K562 (cell line): ENCODE results near the gene TMIGD1. TPM values are rescaled to one million over a fixed set of nuclear protein-coding genes. Genes with fewer than 3 reads are reported as not detected.
A peak's percentile ranks its signal among the peaks of the same experiment; 100 is the strongest.

Experiments used
- ATAC-seq: fragments of 200-7000 bp; cut with Tn5 transposase; 3 replicates; pipeline ENCODE4 v1.9.1; 2020; ENCODE audit warnings: moderate library complexity
- BruUV-seq: library from RNA; stranded (reverse); fragments of 400-500 nt; replicated peaks from 2 replicates; lab custom pipeline; 2021; lab: Mats Ljungman, UMichigan
- CTCF ChIA-PET: fragments of 300-600 bp; formaldehyde crosslinking; extraction: SDS; loops from one replicate; lab custom pipeline; 2021; ENCODE audit warnings: low intra/inter-chr PET ratio; lab: Yijun Ruan, JAX
- POLR2A ChIA-PET: fragments of 300-600, 350-650 bp; sonication (Branson Sonifier 250); formaldehyde crosslinking; extraction: SDS; loops from one replicate; lab custom pipeline; 2021; ENCODE audit warnings: antibody characterized with exemption, inconsistent platforms; lab: Yijun Ruan, JAX
- DNase-seq, 4 experiments: peaks; one replicate each; pipeline versions ENCODE4 v3.0.0 to v3.0.0-alpha.2; 2011 to 2018; ENCODE audit warnings: low spot score in 3 of 4, mixed read lengths in 3 of 4; ENCODE audit errors: extremely low read depth in 1 of 4
- FAIRE-seq: peaks from 2 replicates; lab custom pipeline; 2011; peaks lifted over from hg19 to GRCh38; lab: Jason Lieb, UNC
- H2AFZ ChIP-seq: 2 replicates; pipeline ENCODE4 v1.6.0; 2011; ENCODE audit warnings: low read depth, low read length, control low read depth, inconsistent platforms
- H3K27ac ChIP-seq: fragments of 200-600 bp; 3 replicates; pipeline ENCODE4 v1.8.0; 2011; ENCODE audit warnings: low read depth, mild to moderate bottlenecking, control low read depth, inconsistent platforms, low read length, moderate library complexity, mixed read lengths; ENCODE audit errors: extremely low read depth
- H3K27me3 ChIP-seq, 2 experiments: fragments of 300-600 bp in 1 of 2; 2 replicates in 1 of 2; 3 replicates in 1 of 2; pipeline versions ENCODE4 v1.6.0 to v1.8.0; 2011; ENCODE audit warnings: inconsistent platforms in 2 of 2, low read length in 2 of 2, mild to moderate bottlenecking in 1 of 2, mixed read lengths in 1 of 2, moderate library complexity in 1 of 2; ENCODE audit not compliant: control insufficient read depth in 2 of 2, insufficient read depth in 2 of 2
- H3K36me3 ChIP-seq: fragments of 300-600 bp; 3 replicates; pipeline ENCODE4 v1.8.0; 2011; ENCODE audit warnings: mild to moderate bottlenecking, low read length, inconsistent platforms; ENCODE audit not compliant: control insufficient read depth, insufficient read depth
- H3K4me1 ChIP-seq, 2 experiments: fragments of 200-600 bp in 1 of 2; replicated peaks in 1 of 2; 2 replicates in 1 of 2; 3 replicates in 1 of 2; pipeline versions ENCODE4 v1.5.1 to v1.8.0; 2011; ENCODE audit warnings: inconsistent platforms in 2 of 2, low read length in 2 of 2, mild to moderate bottlenecking in 1 of 2, mixed read lengths in 1 of 2, moderate library complexity in 1 of 2; ENCODE audit not compliant: control insufficient read depth in 2 of 2, insufficient read depth in 2 of 2
- H3K4me2 ChIP-seq: 2 replicates; pipeline ENCODE4 v1.6.1; 2011; ENCODE audit warnings: low read length, control low read depth, inconsistent platforms, mixed read lengths; ENCODE audit not compliant: insufficient read depth
- H3K4me3 ChIP-seq: fragments of 200-600 bp; sonication (generic), shearing (Covaris generic); 2 replicates; pipeline ENCODE4 v1.5.1; 2016; ENCODE audit warnings: control low read depth, inconsistent platforms
- H3K79me2 ChIP-seq: fragments of 200-600 bp; 3 replicates; pipeline ENCODE4 v1.8.0; 2011; ENCODE audit warnings: low read length, inconsistent platforms; ENCODE audit not compliant: control insufficient read depth, insufficient read depth
- H3K9ac ChIP-seq, 2 experiments: 2 replicates each; pipeline versions ENCODE4 v1.6.0 to v1.6.1; 2011; ENCODE audit warnings: low read depth in 2 of 2, low read length in 2 of 2, control low read depth in 1 of 2, inconsistent platforms in 1 of 2, mild to moderate bottlenecking in 1 of 2, mixed read lengths in 1 of 2; ENCODE audit not compliant: insufficient read depth in 1 of 2
- H3K9me1 ChIP-seq: one replicate; pipeline ENCODE4 v1.6.0; 2011; ENCODE audit warnings: inconsistent platforms, mild to moderate bottlenecking, low read length, moderate library complexity; ENCODE audit not compliant: control insufficient read depth, insufficient read depth
- H3K9me3 ChIP-seq: replicated peaks from 2 replicates; pipeline ENCODE4 v1.5.1; 2011; ENCODE audit warnings: low read depth, low read length, inconsistent platforms; ENCODE audit not compliant: control insufficient read depth, insufficient read depth
- H4K20me1 ChIP-seq: replicated peaks from 2 replicates; pipeline ENCODE4 v1.6.1; 2011; ENCODE audit warnings: low read length, inconsistent platforms, mixed read lengths; ENCODE audit not compliant: control insufficient read depth, insufficient read depth
- CEBPB ChIP-seq: fragments of 450-650 bp; IDR thresholded peaks from 2 replicates; pipeline ENCODE4 v1.6.1; 2016; ENCODE audit warnings: missing genetic modification characterization, missing compliant biosample characterization
- CEBPG ChIP-seq, 3 experiments: fragments of 200-800 bp in 1 of 3; sonication (Bioruptor generic) in 1 of 3; sonication (generic) in 1 of 3; formaldehyde crosslinking in 1 of 3; IDR thresholded peaks in 2 of 3; conservative IDR thresholded peaks in 1 of 3; 2 replicates each; pipeline versions ENCODE4 v1.6.1 to v1.8.0; 2016 to 2022; ENCODE audit warnings: missing compliant biosample characterization in 2 of 3, missing genetic modification characterization in 2 of 3, mild to moderate bottlenecking in 1 of 3, missing genetic modification reagents in 1 of 3
- GABPA ChIP-seq: fragments of 200-800 bp; sonication (Bioruptor generic); conservative IDR thresholded peaks from 2 replicates; pipeline ENCODE4 v1.6.1; 2016; ENCODE audit warnings: low read depth, missing genetic modification characterization, missing compliant biosample characterization
- MTA3 ChIP-seq: fragments of 450-650 bp; formaldehyde crosslinking; IDR thresholded peaks from 2 replicates; pipeline ENCODE4 v1.6.1; 2017; ENCODE audit warnings: mild to moderate bottlenecking, borderline replicate concordance
- OTX1 ChIP-seq: fragments of 450-650 bp; formaldehyde crosslinking; IDR thresholded peaks from 2 replicates; pipeline ENCODE4 v1.4.0; 2022; ENCODE audit warnings: mild to moderate bottlenecking
- RBM17 ChIP-seq: fragments of 200-400 bp; formaldehyde crosslinking; IDR thresholded peaks from 2 replicates; pipeline ENCODE4 v1.6.1; 2017; ENCODE audit warnings: low read depth, mild to moderate bottlenecking, low read length, borderline replicate concordance
- RBM25 ChIP-seq: fragments of 200-400 bp; formaldehyde crosslinking; IDR thresholded peaks from 2 replicates; pipeline ENCODE4 v1.6.1; 2018; ENCODE audit warnings: low read length, low read depth, moderate library complexity; ENCODE audit not compliant: severe bottlenecking
- TRIM24 ChIP-seq, 2 experiments: fragments of 450-650 bp; IDR thresholded peaks; 2 replicates each; pipeline ENCODE4 v1.6.1; 2016
- WHSC1 ChIP-seq: IDR thresholded peaks from one replicate; pipeline ENCODE4 v1.6.1; 2012; ENCODE audit warnings: low read length, control low read depth, inconsistent platforms
- XRCC3 ChIP-seq: fragments of 450-650 bp; IDR thresholded peaks from 2 replicates; pipeline ENCODE4 v1.6.1; 2017; ENCODE audit warnings: mild to moderate bottlenecking, moderate library complexity
- ZFP36 ChIP-seq: fragments of 150-350 bp; IDR thresholded peaks from 2 replicates; pipeline ENCODE4 v1.6.1; 2018; ENCODE audit warnings: low read length, low read depth; ENCODE audit not compliant: partially characterized antibody
- ZNF384 ChIP-seq: IDR thresholded peaks from 2 replicates; pipeline ENCODE4 v1.6.1; 2012; ENCODE audit warnings: low read depth, low read length, improper control_type of control experiment
- WGBS: fragments of 100-300 bp; shearing (Covaris generic); methylation state at CpG from one replicate; pipeline ENCODE4 v1.1.6; 2016; ENCODE audit warnings: low coverage, mixed read lengths; ENCODE audit not compliant: insufficient coverage; ENCODE audit errors: missing lambda C conversion rate; 5-methylcytosine and 5-hydroxymethylcytosine counted together
- in situ Hi-C: fragments of 300-500 bp; cut with MboI; formaldehyde crosslinking; loops from 4 replicates; pipeline ENCODE4 v1.15.0; 2018; ENCODE audit warnings: inconsistent platforms, mixed read lengths
- intact Hi-C: fragments of 100-400 bp; cut with micrococcal nuclease; formaldehyde crosslinking; loops from 2 replicates; pipeline ENCODE4 v1.14.2; 2022
- polyA plus RNA-seq, 8 experiments: library from polyadenylated mRNA; depleted of rRNA in 4 of 8; stranded (reverse) in 5 of 8; unstranded in 3 of 8; fragments of >200 nt; fragmentation: Nextera tagmentation in 2 of 8; fragmentation: Illumina TruSeq in 1 of 8; extraction: Ambion mirVana in 2 of 8; extraction: Trizol in 1 of 8; gene quantifications; 2 replicates each; pipeline versions ENCODE4 v1.2.1 to v1.2.3, GENCODE V29; 2011 to 2014; ENCODE audit warnings: inconsistent platforms in 1 of 8, missing spikeins in 1 of 8
- total RNA-seq, 7 experiments: library from RNA; depleted of rRNA in 6 of 7; stranded (reverse); fragments of >200 nt in 6 of 7; fragmentation: Illumina TruSeq in 2 of 7; extraction: Trizol in 2 of 7; gene quantifications; 2 replicates each; pipeline versions ENCODE4 v1.2.1 to v1.2.3, GENCODE V29; 2011 to 2021; ENCODE audit warnings: low replicate concordance in 1 of 7
- TF ChIP-seq, protein P1 (sequence below), 2 experiments: fragments of 450-650 bp in 1 of 2; sonication (generic) in 1 of 2; formaldehyde crosslinking in 1 of 2; IDR thresholded peaks; 2 replicates each; pipeline versions ENCODE4 v1.7.1 to v1.9.0; 2016 to 2022; ENCODE audit warnings: inconsistent platforms in 1 of 2, mild to moderate bottlenecking in 1 of 2, missing genetic modification reagents in 1 of 2

TMIGD1 gene
- total and polyA plus RNA-seq, 9 of the 15 experiments (the other 6 are each of a cell fraction or from before 2014, with no cell fraction given) = not detected

GRCh38 chr17:30351735-30352134, 17.9 kb upstream of the TMIGD1 start:
- no peaks in the 10 kb centered on the region for H3K27me3 ChIP-seq
- no peak overlapping the region for H3K9ac ChIP-seq
- CTCF ChIA-PET = no interaction called here
- H3K27ac ChIP-seq = no peak overlapping the region
- POLR2A ChIA-PET = no interaction called here
- no peak overlapping the region for H3K4me3 ChIP-seq
- H2AFZ ChIP-seq = no peak overlapping the region
- FAIRE-seq (no peak), ATAC-seq (no peak), DNase-seq (no peak)
- H3K79me2 ChIP-seq = no peaks in the 10 kb centered on the region
- no peaks in the 10 kb centered on the region for H3K9me1 ChIP-seq
- no peaks in the 10 kb centered on the region for H3K36me3 ChIP-seq
- H3K9me3 ChIP-seq = no peaks in the 10 kb centered on the region
- no peak overlapping the region for H3K4me2 ChIP-seq
- intact Hi-C loops = no loop called here
- WGBS = 42% methylated on average over 2 of the region's 2 CpGs
- H3K4me1 ChIP-seq = peaks cover 0 to under 1% of the 10 kb centered on the region in 2 experiments; a peak in 2 of 5 replicates
- in situ Hi-C loops = no loop called here
- no peaks in the 10 kb centered on the region for H4K20me1 ChIP-seq
- BruUV-seq = no TSS peak
- no peak for TF ChIP-seq OTX1 (CRISPR knock-in tag)
- TF ChIP-seq ZNF384 = peak; percentile 89
- no peak for TF ChIP-seq MTA3
- peak; percentile 53 for TF ChIP-seq ZFP36
- no peak for TF ChIP-seq CEBPG (CRISPR knock-in tag; IDR thresholded peaks at IDR 0.05)
- TF ChIP-seq CEBPG (tag; conservative IDR thresholded peaks at IDR 0.05 in 1 of 2, IDR thresholded peaks at IDR 0.05 in 1 of 2) = peak; percentile 25 to 67; a peak in 2 of 4 replicates
- TF ChIP-seq XRCC3 = no peak
- no peak for TF ChIP-seq WHSC1
- no peak for TF ChIP-seq RBM17
- TF ChIP-seq TRIM24 (IDR thresholded peaks at IDR 0.05) = peak; percentile 74 to 88; a peak in 2 of 4 replicates
- TF ChIP-seq GABPA = no peak
- TF ChIP-seq CEBPB (tag) = peak; percentile 56
- TF ChIP-seq RBM25 = peak; percentile 71
- TF ChIP-seq, protein P1, sequence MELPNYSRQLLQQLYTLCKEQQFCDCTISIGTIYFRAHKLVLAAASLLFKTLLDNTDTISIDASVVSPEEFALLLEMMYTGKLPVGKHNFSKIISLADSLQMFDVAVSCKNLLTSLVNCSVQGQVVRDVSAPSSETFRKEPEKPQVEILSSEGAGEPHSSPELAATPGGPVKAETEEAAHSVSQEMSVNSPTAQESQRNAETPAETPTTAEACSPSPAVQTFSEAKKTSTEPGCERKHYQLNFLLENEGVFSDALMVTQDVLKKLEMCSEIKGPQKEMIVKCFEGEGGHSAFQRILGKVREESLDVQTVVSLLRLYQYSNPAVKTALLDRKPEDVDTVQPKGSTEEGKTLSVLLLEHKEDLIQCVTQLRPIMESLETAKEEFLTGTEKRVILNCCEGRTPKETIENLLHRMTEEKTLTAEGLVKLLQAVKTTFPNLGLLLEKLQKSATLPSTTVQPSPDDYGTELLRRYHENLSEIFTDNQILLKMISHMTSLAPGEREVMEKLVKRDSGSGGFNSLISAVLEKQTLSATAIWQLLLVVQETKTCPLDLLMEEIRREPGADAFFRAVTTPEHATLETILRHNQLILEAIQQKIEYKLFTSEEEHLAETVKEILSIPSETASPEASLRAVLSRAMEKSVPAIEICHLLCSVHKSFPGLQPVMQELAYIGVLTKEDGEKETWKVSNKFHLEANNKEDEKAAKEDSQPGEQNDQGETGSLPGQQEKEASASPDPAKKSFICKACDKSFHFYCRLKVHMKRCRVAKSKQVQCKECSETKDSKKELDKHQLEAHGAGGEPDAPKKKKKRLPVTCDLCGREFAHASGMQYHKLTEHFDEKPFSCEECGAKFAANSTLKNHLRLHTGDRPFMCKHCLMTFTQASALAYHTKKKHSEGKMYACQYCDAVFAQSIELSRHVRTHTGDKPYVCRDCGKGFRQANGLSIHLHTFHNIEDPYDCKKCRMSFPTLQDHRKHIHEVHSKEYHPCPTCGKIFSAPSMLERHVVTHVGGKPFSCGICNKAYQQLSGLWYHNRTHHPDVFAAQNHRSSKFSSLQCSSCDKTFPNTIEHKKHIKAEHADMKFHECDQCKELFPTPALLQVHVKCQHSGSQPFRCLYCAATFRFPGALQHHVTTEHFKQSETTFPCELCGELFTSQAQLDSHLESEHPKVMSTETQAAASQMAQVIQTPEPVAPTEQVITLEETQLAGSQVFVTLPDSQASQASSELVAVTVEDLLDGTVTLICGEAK (IDR thresholded peaks at IDR 0.05) = peak; percentile 85
- TF ChIP-seq, protein P1 (CRISPR knock-in tag; IDR thresholded peaks at IDR 0.05) = peak; percentile 81
